ENCODE results near the gene PPP1R12B.
"Not testable (repeated sequence)": the region's sequence is repeated elsewhere in the genome, so short reads cannot be mapped to it uniquely, and the experiment has no call there.

The PPP1R12B gene

DNA sequence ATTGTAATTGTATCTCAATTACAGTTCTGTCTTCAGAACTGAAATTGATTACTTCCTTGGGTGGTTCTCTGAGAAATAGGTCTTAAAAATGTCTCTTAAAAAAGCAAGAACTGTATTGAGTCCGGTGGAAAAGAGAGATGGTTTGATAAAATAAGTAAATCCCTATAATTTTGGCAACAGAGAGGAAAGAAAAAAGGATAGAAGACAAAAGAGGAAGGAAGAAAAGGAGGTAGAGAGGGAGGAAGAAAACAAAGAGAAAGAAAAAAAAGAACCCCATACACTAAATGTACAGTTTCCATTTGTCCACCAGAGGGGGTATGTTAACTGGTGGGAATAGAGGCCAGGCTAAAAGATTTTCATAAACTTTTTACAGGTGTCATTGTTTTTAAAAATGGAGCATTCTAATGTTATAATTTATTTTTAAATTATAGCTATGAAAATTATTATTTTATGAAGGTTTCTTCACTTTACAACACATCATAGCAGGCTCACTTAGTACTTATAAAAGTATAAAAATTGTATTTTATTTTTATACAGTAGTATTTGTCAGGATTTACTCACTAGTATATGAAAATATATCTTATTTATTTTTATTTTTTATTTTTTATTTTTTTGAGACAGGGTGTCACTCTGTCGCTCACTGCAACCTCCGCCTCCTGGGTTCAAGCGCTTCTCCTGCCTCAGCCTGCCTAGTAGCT is 4.7 kb upstream of the PPP1R12B start:
- no peak for DNase-seq (ENCODE audit: low read depth)

- DNase-seq (ENCODE audit: low read depth): no peak
Observed at GRCh38 chr1:202348005-202348508, 442 bp upstream of the PPP1R12B start.

GRCh38 chr1:202349206-202349928 is 868 bp downstream of the PPP1R12B start:
- DNase-seq (ENCODE audit: low read depth): peak; percentile 39

GRCh38 chr1:202351725-202352124 is 3.2 kb downstream of the PPP1R12B start:
- no peak for DNase-seq (ENCODE audit: low read depth)

DNA sequence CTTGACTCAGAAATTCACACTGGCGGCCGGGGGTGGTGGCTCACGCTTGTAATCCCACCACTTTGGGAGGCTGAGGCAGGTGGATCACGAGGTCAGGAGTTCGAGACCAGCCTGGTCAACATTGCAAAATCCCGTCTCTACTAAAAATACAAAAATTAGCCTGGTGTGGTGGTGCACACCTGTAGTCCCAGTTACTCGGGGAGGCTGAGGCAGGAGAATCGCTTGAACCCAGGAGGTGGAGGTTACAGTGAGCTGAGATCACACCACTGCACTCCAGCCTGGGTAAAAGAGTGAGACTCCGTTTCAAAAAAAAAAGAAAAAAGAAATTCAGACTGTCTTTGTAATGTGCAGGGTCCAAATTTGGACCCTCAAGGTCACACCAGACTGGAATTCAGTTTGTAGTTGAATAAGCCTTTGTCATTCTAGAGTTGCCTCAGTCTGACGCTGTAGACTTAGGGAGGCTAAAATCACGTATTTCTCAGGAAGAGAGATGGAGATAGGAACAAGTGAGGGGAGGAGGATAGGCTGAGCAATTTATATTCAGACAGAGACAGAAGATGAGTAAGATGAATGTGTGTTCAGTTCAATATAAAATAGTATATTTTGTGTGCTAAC is 4.2 kb downstream of the PPP1R12B start:
- DNase-seq (ENCODE audit: low read depth): not testable (repeated sequence)

- no peak for DNase-seq (ENCODE audit: low read depth)
Observed at GRCh38 chr1:202355944-202356553, 7.5 kb downstream of the PPP1R12B start.

- no peak for DNase-seq (ENCODE audit: low read depth)
Observed at GRCh38 chr1:202357506-202357905, 9.0 kb downstream of the PPP1R12B start.

DNA sequence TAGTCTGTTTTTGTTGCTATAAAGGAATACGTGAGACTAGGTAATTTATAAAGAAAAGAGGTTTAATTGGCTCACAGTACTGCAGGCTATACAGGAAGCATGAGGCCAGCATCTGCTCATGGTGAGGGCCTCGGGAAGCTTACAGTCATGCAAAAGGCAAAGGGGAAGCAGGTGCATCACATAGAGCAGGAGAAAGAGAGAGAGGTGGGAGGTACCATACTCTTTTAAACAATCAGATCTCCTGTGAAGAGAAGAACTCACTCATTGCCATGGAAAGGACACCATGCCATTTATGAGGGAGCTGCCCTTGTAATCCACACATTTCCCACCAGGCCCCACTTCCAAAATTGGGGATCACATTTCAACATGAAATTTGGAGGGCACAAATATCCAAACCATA is 12.7 kb downstream of the PPP1R12B start:
- DNase-seq (ENCODE audit: low read depth): no peak

- DNase-seq (ENCODE audit: low read depth): no peak
Observed at GRCh38 chr1:202361701-202362100, 13.2 kb downstream of the PPP1R12B start.

GRCh38 chr1:202362212-202362611 is 13.7 kb downstream of the PPP1R12B start:
- no peak for DNase-seq (ENCODE audit: low read depth)

GRCh38 chr1:202365092-202365815 is 16.8 kb downstream of the PPP1R12B start:
- DNase-seq (ENCODE audit: low read depth): no peak

GRCh38 chr1:202367271-202367670 is 18.8 kb downstream of the PPP1R12B start:
- DNase-seq (ENCODE audit: low read depth): no peak

- DNase-seq (ENCODE audit: low read depth): not testable (repeated sequence)
Observed at GRCh38 chr1:202370906-202371305, 22.4 kb downstream of the PPP1R12B start.

GRCh38 chr1:202374099-202374498 is 25.6 kb downstream of the PPP1R12B start:
- no peak for DNase-seq (ENCODE audit: low read depth)

DNA sequence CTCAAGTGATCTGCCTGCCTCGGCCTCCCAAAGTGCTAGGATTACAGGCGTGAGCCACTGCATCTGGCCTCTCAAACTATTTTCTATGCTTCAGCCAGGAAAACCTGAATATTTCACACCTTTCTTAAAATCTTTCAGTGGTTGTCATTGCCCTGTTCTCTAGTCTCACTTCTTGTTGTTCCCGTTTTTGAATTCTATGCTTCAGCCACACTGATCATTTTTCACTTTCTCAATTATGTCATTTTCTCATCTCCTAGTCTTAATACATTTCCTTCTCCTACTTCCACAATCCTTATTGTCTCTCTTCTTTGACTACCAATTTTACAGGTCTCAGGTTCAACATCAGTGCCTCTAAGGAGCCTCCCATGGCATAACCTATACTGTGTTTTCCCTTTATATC is 26.7 kb downstream of the PPP1R12B start:
- not testable (repeated sequence) for DNase-seq (ENCODE audit: low read depth)

DNA sequence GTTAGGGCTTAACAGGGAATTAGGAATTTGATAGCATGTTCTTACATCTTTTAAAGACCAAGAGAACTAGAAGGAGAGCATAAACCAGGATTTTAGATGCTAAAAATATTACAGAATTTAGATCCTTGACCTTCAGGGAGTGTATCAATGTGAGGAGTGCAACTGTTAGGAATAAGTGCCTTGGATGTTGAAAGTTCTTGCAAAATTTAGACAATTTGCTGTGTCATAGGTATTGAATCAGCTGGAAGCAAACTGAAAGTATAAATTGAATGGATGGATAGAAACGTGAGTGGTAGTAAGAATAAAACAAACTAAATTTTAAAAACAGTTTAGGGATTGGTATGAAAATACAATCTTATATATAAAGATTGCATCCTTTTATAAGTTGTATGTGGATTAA is 27.7 kb downstream of the PPP1R12B start:
- no peak for DNase-seq (ENCODE audit: low read depth)

- DNase-seq (ENCODE audit: low read depth): not testable (repeated sequence)
Observed at GRCh38 chr1:202379884-202380529, 31.5 kb downstream of the PPP1R12B start.

GRCh38 chr1:202380535-202380934 is 32.0 kb downstream of the PPP1R12B start:
- not testable (repeated sequence) for DNase-seq (ENCODE audit: low read depth)

GRCh38 chr1:202381867-202382266 is 33.4 kb downstream of the PPP1R12B start:
- DNase-seq (ENCODE audit: low read depth): not testable (repeated sequence)

GRCh38 chr1:202395831-202396230 is 47.3 kb downstream of the PPP1R12B start:
- peak; percentile 15 for DNase-seq (ENCODE audit: low read depth)

- no peak for DNase-seq (ENCODE audit: low read depth)
Observed at GRCh38 chr1:202397256-202397655, 48.8 kb downstream of the PPP1R12B start.
